HuH-7.5 (cell line): ENCODE results near the gene RHBDL3.

Source experiments
- DNase-seq: peaks from one replicate; pipeline ENCODE4 v3.0.0; 2011; ENCODE audit warnings: low spot score

The RHBDL3 gene

DNA sequence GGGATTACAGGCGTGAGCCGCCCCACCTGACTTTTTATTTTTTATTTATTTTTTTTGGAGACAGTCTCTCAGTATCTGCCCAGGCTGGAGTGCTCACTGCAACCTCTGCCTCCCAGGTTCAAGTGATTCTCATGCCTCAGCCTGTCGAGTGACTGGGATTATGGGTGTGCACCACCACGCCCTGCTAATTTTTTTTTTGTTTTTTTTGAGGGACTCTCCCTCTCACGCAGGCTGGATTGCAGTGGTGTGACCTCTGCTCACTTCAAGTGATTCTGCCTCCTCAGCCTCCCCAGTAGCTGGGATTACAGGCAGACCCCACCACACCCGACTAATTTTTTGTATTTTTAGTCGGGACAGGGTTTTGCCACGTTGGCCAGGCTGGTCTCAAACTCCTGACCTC lies 92.0 kb downstream of the RHBDL3 start:
- DNase-seq = no peak

DNA sequence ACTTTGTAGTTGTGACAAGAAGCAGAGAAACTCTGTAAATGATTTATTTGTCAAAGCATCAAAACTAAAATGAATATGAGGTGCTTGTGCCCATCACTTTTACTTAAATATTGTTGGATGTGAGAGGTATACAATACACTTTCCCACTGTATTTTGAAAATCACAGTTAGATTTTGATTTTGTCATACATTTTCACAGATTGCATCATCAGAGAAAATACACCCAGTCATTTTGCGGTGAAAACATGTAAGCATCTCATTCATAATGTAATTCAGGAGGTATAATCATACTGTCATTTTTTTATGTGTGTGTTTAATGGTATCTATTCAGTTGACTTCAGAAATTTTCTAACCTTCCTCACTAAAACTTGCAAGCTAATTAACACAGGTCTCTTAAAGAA lies 95.6 kb downstream of the RHBDL3 start:
- DNase-seq = no peak

DNA sequence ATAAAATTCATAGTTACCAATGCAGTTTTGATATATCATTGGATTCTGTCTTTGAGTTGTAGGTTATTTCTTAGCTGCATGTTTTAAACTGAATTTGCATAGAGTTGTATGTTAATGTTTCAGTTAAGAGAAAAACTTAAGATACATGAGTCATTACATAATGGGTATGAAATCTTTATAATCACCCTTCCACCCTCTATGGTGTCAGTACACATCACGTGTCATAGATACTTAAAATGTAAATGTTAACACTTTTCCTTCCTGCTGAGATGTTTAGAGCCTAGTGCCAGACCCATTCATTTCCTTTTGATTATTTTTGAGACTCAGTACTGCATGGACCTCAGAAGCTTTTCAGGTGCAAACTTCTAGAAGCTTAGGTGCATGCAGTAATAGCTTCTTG lies 104.8 kb downstream of the RHBDL3 start:
- DNase-seq = no peak
